Measurements from ENCODE around the gene USP9Y. TPM values are rescaled to one million over a fixed set of nuclear protein-coding genes. Genes with fewer than 3 reads are reported as not detected.

Gene USP9Y
- total and polyA plus RNA-seq, 10 of the 15 experiments (the other 5 are each of a cell fraction or from before 2014, with no cell fraction given), result 0.08 TPM; not detected in 9

- no peak overlapping the region for H3K4me2 ChIP-seq (ENCODE audit: control insufficient read depth, insufficient read depth)
- intact Hi-C loops (cut with micrococcal nuclease; ENCODE audit: unreplicated experiment), result no loop called here
- no peak overlapping the region for H2AFZ ChIP-seq (ENCODE audit: control insufficient read depth, low read depth, low read length)
- CTCF ChIA-PET, result no interaction called here
- DNase-seq (ENCODE audit: low read depth, low spot score) (no peak), FAIRE-seq (no peak), ATAC-seq (no peak)
- no peak for TF ChIP-seq ASH2L (IDR thresholded peaks at IDR 0.05; ENCODE audit: borderline replicate concordance, low read depth)
- no peak for TF ChIP-seq IKZF2 (IDR thresholded peaks at IDR 0.05)
- no peak for TF ChIP-seq EP300 (IDR thresholded peaks at IDR 0.05; ENCODE audit: borderline replicate concordance in 1 of 2, control insufficient read depth in 1 of 2, low read depth in 2 of 2, low read length in 2 of 2)
- TF ChIP-seq ATF7 (IDR thresholded peaks at IDR 0.05; ENCODE audit: low read depth), result no peak
- TF ChIP-seq KLF5 (IDR thresholded peaks at IDR 0.05; ENCODE audit: partially characterized antibody), result no peak
- TF ChIP-seq KDM1A (IDR thresholded peaks at IDR 0.05; ENCODE audit: borderline replicate concordance), result no peak
- no peak for TF ChIP-seq ESRRA (IDR thresholded peaks at IDR 0.05; ENCODE audit: low read length)
- TF ChIP-seq KAT2A (conservative IDR thresholded peaks at IDR 0.05; ENCODE audit: control insufficient read depth, low read depth, low read length), result no peak
- no peak for TF ChIP-seq NBN (IDR thresholded peaks at IDR 0.05)
- no peak for TF ChIP-seq HDAC6 (IDR thresholded peaks at IDR 0.05; ENCODE audit: unreplicated experiment)
- no peak for TF ChIP-seq RAD51 (IDR thresholded peaks at IDR 0.05)
- TF ChIP-seq, protein P1, sequence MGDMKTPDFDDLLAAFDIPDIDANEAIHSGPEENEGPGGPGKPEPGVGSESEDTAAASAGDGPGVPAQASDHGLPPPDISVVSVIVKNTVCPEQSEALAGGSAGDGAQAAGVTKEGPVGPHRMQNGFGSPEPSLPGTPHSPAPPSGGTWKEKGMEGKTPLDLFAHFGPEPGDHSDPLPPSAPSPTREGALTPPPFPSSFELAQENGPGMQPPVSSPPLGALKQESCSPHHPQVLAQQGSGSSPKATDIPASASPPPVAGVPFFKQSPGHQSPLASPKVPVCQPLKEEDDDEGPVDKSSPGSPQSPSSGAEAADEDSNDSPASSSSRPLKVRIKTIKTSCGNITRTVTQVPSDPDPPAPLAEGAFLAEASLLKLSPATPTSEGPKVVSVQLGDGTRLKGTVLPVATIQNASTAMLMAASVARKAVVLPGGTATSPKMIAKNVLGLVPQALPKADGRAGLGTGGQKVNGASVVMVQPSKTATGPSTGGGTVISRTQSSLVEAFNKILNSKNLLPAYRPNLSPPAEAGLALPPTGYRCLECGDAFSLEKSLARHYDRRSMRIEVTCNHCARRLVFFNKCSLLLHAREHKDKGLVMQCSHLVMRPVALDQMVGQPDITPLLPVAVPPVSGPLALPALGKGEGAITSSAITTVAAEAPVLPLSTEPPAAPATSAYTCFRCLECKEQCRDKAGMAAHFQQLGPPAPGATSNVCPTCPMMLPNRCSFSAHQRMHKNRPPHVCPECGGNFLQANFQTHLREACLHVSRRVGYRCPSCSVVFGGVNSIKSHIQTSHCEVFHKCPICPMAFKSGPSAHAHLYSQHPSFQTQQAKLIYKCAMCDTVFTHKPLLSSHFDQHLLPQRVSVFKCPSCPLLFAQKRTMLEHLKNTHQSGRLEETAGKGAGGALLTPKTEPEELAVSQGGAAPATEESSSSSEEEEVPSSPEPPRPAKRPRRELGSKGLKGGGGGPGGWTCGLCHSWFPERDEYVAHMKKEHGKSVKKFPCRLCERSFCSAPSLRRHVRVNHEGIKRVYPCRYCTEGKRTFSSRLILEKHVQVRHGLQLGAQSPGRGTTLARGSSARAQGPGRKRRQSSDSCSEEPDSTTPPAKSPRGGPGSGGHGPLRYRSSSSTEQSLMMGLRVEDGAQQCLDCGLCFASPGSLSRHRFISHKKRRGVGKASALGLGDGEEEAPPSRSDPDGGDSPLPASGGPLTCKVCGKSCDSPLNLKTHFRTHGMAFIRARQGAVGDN (IDR thresholded peaks at IDR 0.05), result no peak
- TF ChIP-seq LARP7 (IDR thresholded peaks at IDR 0.05), result no peak
- no peak for TF ChIP-seq YY1 (IDR thresholded peaks at IDR 0.05; ENCODE audit: low read depth, low read length)
- no peak for TF ChIP-seq DPF2 (IDR thresholded peaks at IDR 0.05)
- POLR2A ChIA-PET, result no interaction called here
- H3K4me1 ChIP-seq (ENCODE audit: control insufficient read depth, insufficient read depth, low read length), result no peaks in the 10 kb centered on the region
- no peaks in the 10 kb centered on the region for H4K20me1 ChIP-seq (ENCODE audit: control insufficient read depth, insufficient read depth)
- BruUV-seq (replicated peaks), result no TSS peak
- in situ Hi-C loops (cut with MboI), result no loop called here
- SMC1A ChIA-PET (ENCODE audit: uncharacterized antibody, unreplicated experiment), result no interaction called here
- no peak overlapping the region for H3K4me3 ChIP-seq
- H3K79me2 ChIP-seq (ENCODE audit: control insufficient read depth, insufficient read depth, low read length), result no peaks in the 10 kb centered on the region
- RAD21 ChIA-PET (ENCODE audit: unreplicated experiment), result no interaction called here
- no peaks in the 10 kb centered on the region for H3K27me3 ChIP-seq (replicated peaks in 1 of 2; ENCODE audit: control insufficient read depth in 2 of 2, insufficient read depth in 2 of 2, low read length in 1 of 2)
- no peak overlapping the region for H3K9ac ChIP-seq (ENCODE audit: control insufficient read depth, insufficient read depth, low read length)
- no peaks in the 10 kb centered on the region for H3K36me3 ChIP-seq (ENCODE audit: control insufficient read depth in 2 of 2, insufficient read depth in 2 of 2, low read length in 1 of 2)
- no CpG with 5 or more reads among the region's 2 CpGs for WGBS (ENCODE audit: insufficient coverage, insufficient replicate concordance, low lambda C conversion rate, missing lambda C conversion rate)
- H3K27ac ChIP-seq (ENCODE audit: control insufficient read depth, insufficient read depth), result no peak overlapping the region
- no peaks in the 10 kb centered on the region for H3K9me3 ChIP-seq (replicated peaks; ENCODE audit: control insufficient read depth, insufficient read depth, low read length)
Measured at GRCh38 chrY:12898604-12899003, 197.6 kb downstream of the USP9Y start.

Measured in GM12878 (cell line).